IMR-90 (cell line): ENCODE data around the gene BTF3. TPM values are rescaled to one million over a fixed set of nuclear protein-coding genes. Genes with fewer than 3 reads are reported as not detected.

ENCODE experiments used
- ATAC-seq: fragments of 200-7000 bp; cut with Tn5 transposase; 2 replicates; pipeline ENCODE4 v1.9.1; 2020; ENCODE audit warnings: low read depth, mild to moderate bottlenecking, moderate library complexity
- BruUV-seq: library from RNA; stranded (reverse); fragments of 400-500 nt; replicated peaks from 2 replicates; lab custom pipeline; 2021; lab: Mats Ljungman, UMichigan
- CTCF ChIA-PET: fragments of 300-600 bp; formaldehyde crosslinking; extraction: SDS; loops from one replicate; lab custom pipeline; 2021; ENCODE audit warnings: antibody characterized with exemption; lab: Yijun Ruan, JAX
- POLR2A ChIA-PET: fragments of 300-600 bp; sonication (Branson Sonifier 250); formaldehyde crosslinking; loops from one replicate; lab custom pipeline; 2022; ENCODE audit warnings: antibody characterized with exemption; ENCODE audit not compliant: unreplicated experiment; lab: Charles Lee
- DNase-seq: peaks from one replicate; pipeline ENCODE4 v3.0.0; 2013
- H2AFZ ChIP-seq: replicated peaks from 2 replicates; pipeline ENCODE3; 2013; ENCODE audit warnings: low read length, mild to moderate bottlenecking; ENCODE audit not compliant: poor library complexity
- H2AK5ac ChIP-seq: 2 replicates; pipeline ENCODE4 v1.6.1; 2013; ENCODE audit warnings: low read depth, low read length, inconsistent platforms
- H2AK9ac ChIP-seq: replicated peaks from 2 replicates; pipeline ENCODE3; 2013; ENCODE audit warnings: mild to moderate bottlenecking, low read depth, low read length, moderate library complexity; ENCODE audit not compliant: poor library complexity
- H2BK120ac ChIP-seq: 2 replicates; pipeline ENCODE4 v1.6.1; 2013; ENCODE audit warnings: low read depth, low read length, inconsistent platforms
- H2BK15ac ChIP-seq: 3 replicates; pipeline ENCODE4 v1.6.1; 2013; ENCODE audit warnings: low read depth, low read length, inconsistent platforms
- H2BK20ac ChIP-seq: 2 replicates; pipeline ENCODE4 v1.6.1; 2013; ENCODE audit warnings: low read depth, mild to moderate bottlenecking, inconsistent platforms, low read length, moderate library complexity
- H2BK5ac ChIP-seq: 2 replicates; pipeline ENCODE4 v1.6.1; 2013; ENCODE audit warnings: mild to moderate bottlenecking, low read depth, low read length, inconsistent platforms; ENCODE audit not compliant: poor library complexity, severe bottlenecking
- H3K14ac ChIP-seq: replicated peaks from 2 replicates; pipeline ENCODE4 v1.6.1; 2013; ENCODE audit warnings: low read depth, low read length, inconsistent platforms
- H3K18ac ChIP-seq: 2 replicates; pipeline ENCODE4 v1.6.1; 2013; ENCODE audit warnings: low read depth, low read length, control low read depth
- H3K23ac ChIP-seq: 2 replicates; pipeline ENCODE4 v1.6.1; 2013; ENCODE audit warnings: low read depth, low read length, inconsistent platforms
- H3K27ac ChIP-seq: 2 replicates; pipeline ENCODE4 v1.5.1; 2013; ENCODE audit warnings: mild to moderate bottlenecking, control low read depth, low read length; ENCODE audit not compliant: insufficient read depth
- H3K27me3 ChIP-seq: 2 replicates; pipeline ENCODE4 v1.6.1; 2013; ENCODE audit warnings: low read length; ENCODE audit not compliant: control insufficient read depth, insufficient read depth
- H3K36me3 ChIP-seq: 2 replicates; pipeline ENCODE4 v1.6.1; 2013; ENCODE audit warnings: low read length, mixed read lengths; ENCODE audit not compliant: control insufficient read depth, insufficient read depth
- H3K4ac ChIP-seq: 2 replicates; pipeline ENCODE4 v1.6.1; 2013; ENCODE audit warnings: low read depth, low read length, inconsistent platforms
- H3K4me1 ChIP-seq: 2 replicates; pipeline ENCODE4 v1.6.1; 2013; ENCODE audit warnings: low read length, mixed read lengths; ENCODE audit not compliant: control insufficient read depth, insufficient read depth
- H3K4me2 ChIP-seq: 2 replicates; pipeline ENCODE4 v1.6.1; 2013; ENCODE audit warnings: low read depth, mild to moderate bottlenecking, control low read depth, low read length, moderate library complexity
- H3K4me3 ChIP-seq: 2 replicates; pipeline ENCODE4 v1.5.1; 2013; ENCODE audit warnings: low read depth, mild to moderate bottlenecking, control low read depth, low read length, moderate library complexity; ENCODE audit not compliant: insufficient read depth
- H3K56ac ChIP-seq: 2 replicates; pipeline ENCODE4 v1.6.1; 2013; ENCODE audit warnings: low read length, inconsistent platforms; ENCODE audit not compliant: insufficient read depth; ENCODE audit errors: extremely low read depth
- H3K79me1 ChIP-seq, 2 experiments: 2 replicates each; pipeline ENCODE4 v1.6.1; 2013; ENCODE audit warnings: low read length in 2 of 2, inconsistent platforms in 1 of 2, low read depth in 1 of 2
- H3K9ac ChIP-seq: 2 replicates; pipeline ENCODE4 v1.6.1; 2013; ENCODE audit warnings: low read depth, low read length, control low read depth
- H3K9me1 ChIP-seq: 2 replicates; pipeline ENCODE4 v1.6.1; 2013; ENCODE audit warnings: low read length, inconsistent platforms; ENCODE audit not compliant: insufficient read depth
- H3K9me3 ChIP-seq: 2 replicates; pipeline ENCODE4 v1.6.1; 2013; ENCODE audit warnings: low read length; ENCODE audit not compliant: control insufficient read depth, insufficient read depth
- H4K20me1 ChIP-seq: 2 replicates; pipeline ENCODE4 v1.6.1; 2013; ENCODE audit warnings: low read length, inconsistent platforms; ENCODE audit not compliant: insufficient read depth
- H4K5ac ChIP-seq: 2 replicates; pipeline ENCODE4 v1.6.1; 2013; ENCODE audit warnings: mild to moderate bottlenecking, low read depth, low read length, control low read depth
- H4K8ac ChIP-seq, 2 experiments: 2 replicates each; pipeline ENCODE4 v1.6.1; 2013; ENCODE audit warnings: low read depth in 2 of 2, low read length in 2 of 2, control low read depth in 1 of 2, inconsistent platforms in 1 of 2
- H4K91ac ChIP-seq: 2 replicates; pipeline ENCODE4 v1.6.1; 2013; ENCODE audit warnings: low read depth, low read length, inconsistent platforms; ENCODE audit not compliant: insufficient read depth
- MXI1 ChIP-seq: IDR thresholded peaks from 2 replicates; pipeline ENCODE4 v1.6.1; 2012; ENCODE audit warnings: low read depth, mild to moderate bottlenecking, low read length, moderate library complexity, borderline replicate concordance
- RAD21 ChIP-seq: IDR thresholded peaks from 2 replicates; pipeline ENCODE4 v1.6.1; 2012; ENCODE audit warnings: low read length, improper control_type of control experiment
- WGBS, 2 experiments: methylation state at CpG; one replicate each; pipeline versions ENCODE4 v1.1.5 to v1.1.7; 2013; ENCODE audit warnings: missing lambda C conversion rate in 2 of 2; ENCODE audit not compliant: insufficient read length in 1 of 2; ENCODE audit errors: extremely low coverage in 2 of 2; 5-methylcytosine and 5-hydroxymethylcytosine counted together
- dilution Hi-C: fragments of 300-500 bp; cut with HindIII; formaldehyde crosslinking; loops from one replicate; pipeline ENCODE4 v1.14.3; 2018; ENCODE audit warnings: low sequenced_read_pairs; ENCODE audit not compliant: unreplicated experiment
- in situ Hi-C: fragments of 300-500 bp; cut with MboI; formaldehyde crosslinking; loops from 3 replicates; pipeline ENCODE4 v1.14.3; 2019; ENCODE audit warnings: low sequenced_read_pairs, inconsistent platforms, mixed read lengths
- intact Hi-C: fragments of 100-400 bp; cut with micrococcal nuclease; formaldehyde crosslinking; loops from 2 replicates; pipeline ENCODE4 v1.10.0; 2022
- polyA plus RNA-seq, 3 experiments: library from polyadenylated mRNA; depleted of rRNA; stranded (reverse); fragments of >200 nt; gene quantifications; 2 replicates each; pipeline ENCODE4 v1.2.3, GENCODE V29; 2012; ENCODE audit warnings: low replicate concordance in 1 of 3
- total RNA-seq: library from RNA; depleted of rRNA; stranded (reverse); fragments of >200 nt; gene quantifications from 2 replicates; pipeline ENCODE4 v1.2.3, GENCODE V29; 2012

Gene BTF3
- total and polyA plus RNA-seq, 2 of the 4 experiments (the other 2 are of a cell fraction): 225 to 443 TPM

DNA sequence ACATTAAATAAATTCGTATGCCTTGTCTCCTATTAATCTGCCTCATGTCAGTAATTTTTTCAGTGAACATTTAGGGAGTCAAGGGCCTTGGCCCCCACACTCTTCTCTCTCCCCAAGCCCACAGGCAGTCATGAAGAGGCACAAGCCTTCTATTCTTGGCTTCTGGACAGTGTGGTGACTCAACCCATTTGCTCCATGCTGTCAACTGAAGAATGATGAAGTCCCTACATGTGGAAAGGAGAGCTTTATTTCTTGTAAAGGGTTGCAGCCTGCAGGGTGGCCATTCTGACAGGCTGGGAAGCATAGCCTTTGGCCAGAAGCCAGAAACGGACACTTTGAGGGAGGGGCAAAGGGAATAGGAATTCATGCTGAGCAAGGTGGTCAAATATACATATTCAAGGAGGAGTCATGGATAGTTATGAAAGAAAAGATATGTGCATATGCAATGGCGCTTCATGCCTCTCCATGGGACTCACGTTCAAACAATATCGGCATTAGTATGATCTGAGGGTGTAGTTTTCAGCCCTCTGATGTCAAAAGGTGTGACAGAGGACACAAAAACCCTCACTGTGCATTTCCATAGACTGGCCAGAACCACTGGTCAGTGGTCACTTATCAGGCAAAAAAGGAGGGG, 35.9 kb downstream of the BTF3 start:
- Histone ChIP-seq H3K36me3 (no peaks in the 10 kb centered on the region), H2BK15ac (no peak overlapping the region), H3K4me3 (no peak overlapping the region), H3K4me2 (no peak overlapping the region), H4K8ac (no peak overlapping the region), H3K56ac (no peak overlapping the region), H3K4ac (no peak overlapping the region), H3K9ac (no peak overlapping the region), H3K79me1 (no peaks in the 10 kb centered on the region), H3K9me1 (0 out of 2 replicates have a peak, but pooled peaks cover under 1% of the 10 kb centered on the region), H3K23ac (no peak overlapping the region), H3K18ac (no peak overlapping the region), H2AK5ac (no peak overlapping the region), H2BK20ac (no peak overlapping the region), H3K27ac (no peak overlapping the region), H4K91ac (no peak overlapping the region), H3K4me1 (no peaks in the 10 kb centered on the region; the same call in 1 of the 2 replicates), H2AK9ac (no peak overlapping the region), H2BK5ac (no peak overlapping the region), H4K20me1 (no peaks in the 10 kb centered on the region), H3K9me3 (no peaks in the 10 kb centered on the region), H4K5ac (no peak overlapping the region), H2BK120ac (no peak overlapping the region), H2AFZ (no peak overlapping the region), H3K14ac (no peak overlapping the region; the same call in 1 of the 2 replicates), H3K27me3 (no peaks in the 10 kb centered on the region)
- in situ Hi-C loops: no loop called here
- peak; percentile 34; the same call in 1 of the 2 replicates for ATAC-seq
- intact Hi-C loops: no loop called here
- peak; percentile 76 for DNase-seq
- ChIA-PET POLR2A (no interaction called here), CTCF (no interaction called here)
- WGBS, 2 experiments: 35% methylated on average over 2 of the region's 5 CpGs; no CpG with 5 or more reads in 1 of the 2 experiments
- no TSS peak for BruUV-seq
- dilution Hi-C loops: no loop called here
- TF ChIP-seq MXI1 (0 out of 2 replicates have a peak, but pooled peaks have one; percentile 18), RAD21 (no peak)
